SK-N-SH (cell line): Measurements from ENCODE around the gene VASH2.

Experiments
- CHD2 ChIP-seq: fragments of 150-350 bp; IDR thresholded peaks from 2 replicates; pipeline ENCODE4 v1.6.1; 2018; ENCODE audit warnings: low read length; ENCODE audit not compliant: partially characterized antibody
- EP300 ChIP-seq, 2 experiments: IDR thresholded peaks; 2 replicates each; pipeline versions ENCODE4 v1.4.0 to v1.6.1; 2012; ENCODE audit warnings: borderline replicate concordance in 1 of 2, low read depth in 1 of 2, low read length in 1 of 2
- MAX ChIP-seq: IDR thresholded peaks from 2 replicates; pipeline ENCODE4 v1.4.0; 2012; ENCODE audit warnings: low read depth
- NRF1 ChIP-seq: IDR thresholded peaks from 2 replicates; pipeline ENCODE4 v1.6.1; 2012; ENCODE audit warnings: low read depth, mild to moderate bottlenecking, low read length
- POLR2AphosphoS5 ChIP-seq: IDR thresholded peaks from 2 replicates; pipeline ENCODE4 v1.6.1; 2012; ENCODE audit warnings: low read depth, low read length
- RAD21 ChIP-seq: IDR thresholded peaks from 2 replicates; pipeline ENCODE4 v1.6.1; 2012; ENCODE audit warnings: mild to moderate bottlenecking, low read length
- RCOR1 ChIP-seq: fragments of 150-350 bp; IDR thresholded peaks from 2 replicates; pipeline ENCODE4 v1.6.1; 2017; ENCODE audit warnings: antibody characterized with exemption, low read length
- SIN3A ChIP-seq: IDR thresholded peaks from 2 replicates; pipeline ENCODE4 v1.6.1; 2012; ENCODE audit warnings: low read depth, mild to moderate bottlenecking, low read length, moderate library complexity, borderline replicate concordance
- TAF1 ChIP-seq: IDR thresholded peaks from 2 replicates; pipeline ENCODE4 v1.6.1; 2012; ENCODE audit warnings: low read depth, mild to moderate bottlenecking, low read length, moderate library complexity, borderline replicate concordance
- TEAD4 ChIP-seq: IDR thresholded peaks from 2 replicates; pipeline ENCODE4 v1.4.0; 2012; ENCODE audit warnings: mild to moderate bottlenecking, borderline replicate concordance; ENCODE audit not compliant: insufficient read depth
- USF2 ChIP-seq: fragments of 150-350 bp; IDR thresholded peaks from 2 replicates; pipeline ENCODE4 v1.6.1; 2017; ENCODE audit warnings: antibody characterized with exemption, low read length, low read depth, borderline replicate concordance
- TF ChIP-seq, protein P1 (sequence below): fragments of 200-600 bp; sonication (generic); IDR thresholded peaks from 2 replicates; pipeline ENCODE4 v1.6.1; 2017; ENCODE audit warnings: antibody characterized with exemption, mild to moderate bottlenecking, moderate library complexity

DNA sequence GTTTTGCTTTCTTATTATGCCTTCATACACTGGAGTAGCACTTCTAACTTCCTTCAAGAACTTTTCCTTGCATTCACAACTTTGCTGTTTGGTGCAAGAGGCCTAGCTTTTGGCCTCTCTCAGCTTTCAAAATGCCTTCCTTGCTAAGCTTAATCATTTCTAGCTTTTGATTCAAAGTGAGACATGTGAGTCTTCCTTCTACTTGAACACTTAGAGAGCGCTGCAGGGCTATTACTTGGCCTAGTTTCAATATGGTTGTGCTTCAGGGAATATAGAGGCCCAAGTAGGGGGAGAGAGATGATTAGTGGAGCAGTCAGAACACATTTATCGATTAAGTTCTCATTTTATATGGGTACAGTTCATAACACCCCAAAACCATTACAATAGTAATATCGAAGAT, 52.9 kb downstream of the VASH2 start:
- no peak for TF ChIP-seq EP300 (IDR thresholded peaks at IDR 0.05; ENCODE audit: borderline replicate concordance in 1 of 2, low read depth in 1 of 2, low read length in 1 of 2)
- TF ChIP-seq USF2 = no peak
- no peak for TF ChIP-seq POLR2AphosphoS5
- TF ChIP-seq, protein P1, sequence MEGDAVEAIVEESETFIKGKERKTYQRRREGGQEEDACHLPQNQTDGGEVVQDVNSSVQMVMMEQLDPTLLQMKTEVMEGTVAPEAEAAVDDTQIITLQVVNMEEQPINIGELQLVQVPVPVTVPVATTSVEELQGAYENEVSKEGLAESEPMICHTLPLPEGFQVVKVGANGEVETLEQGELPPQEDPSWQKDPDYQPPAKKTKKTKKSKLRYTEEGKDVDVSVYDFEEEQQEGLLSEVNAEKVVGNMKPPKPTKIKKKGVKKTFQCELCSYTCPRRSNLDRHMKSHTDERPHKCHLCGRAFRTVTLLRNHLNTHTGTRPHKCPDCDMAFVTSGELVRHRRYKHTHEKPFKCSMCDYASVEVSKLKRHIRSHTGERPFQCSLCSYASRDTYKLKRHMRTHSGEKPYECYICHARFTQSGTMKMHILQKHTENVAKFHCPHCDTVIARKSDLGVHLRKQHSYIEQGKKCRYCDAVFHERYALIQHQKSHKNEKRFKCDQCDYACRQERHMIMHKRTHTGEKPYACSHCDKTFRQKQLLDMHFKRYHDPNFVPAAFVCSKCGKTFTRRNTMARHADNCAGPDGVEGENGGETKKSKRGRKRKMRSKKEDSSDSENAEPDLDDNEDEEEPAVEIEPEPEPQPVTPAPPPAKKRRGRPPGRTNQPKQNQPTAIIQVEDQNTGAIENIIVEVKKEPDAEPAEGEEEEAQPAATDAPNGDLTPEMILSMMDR = no peak
- TF ChIP-seq NRF1 = no peak
- TF ChIP-seq TEAD4 = no peak
- no peak for TF ChIP-seq MAX
- no peak for TF ChIP-seq SIN3A
- no peak for TF ChIP-seq RAD21
- TF ChIP-seq TAF1 = no peak
- TF ChIP-seq RCOR1 = no peak
- no peak for TF ChIP-seq CHD2
